OCI-LY7 (cell line): ENCODE data around the gene TPH2.

Source experiments
- EZH2phosphoT487 ChIP-seq: fragments of 200-600 bp; sonication (generic); IDR thresholded peaks from 2 replicates; pipeline ENCODE4 v1.6.1; 2018; ENCODE audit warnings: low read depth, borderline replicate concordance, mild to moderate bottlenecking, mixed run types, antibody characterized with exemption, low read length, moderate library complexity, mixed read lengths
- TF ChIP-seq, protein P1 (sequence below): fragments of 200-600 bp; sonication (generic); conservative IDR thresholded peaks from 2 replicates; pipeline ENCODE4 v1.5.1; 2014; ENCODE audit warnings: mild to moderate bottlenecking, antibody characterized with exemption, low read length, moderate library complexity, mixed read lengths

DNA sequence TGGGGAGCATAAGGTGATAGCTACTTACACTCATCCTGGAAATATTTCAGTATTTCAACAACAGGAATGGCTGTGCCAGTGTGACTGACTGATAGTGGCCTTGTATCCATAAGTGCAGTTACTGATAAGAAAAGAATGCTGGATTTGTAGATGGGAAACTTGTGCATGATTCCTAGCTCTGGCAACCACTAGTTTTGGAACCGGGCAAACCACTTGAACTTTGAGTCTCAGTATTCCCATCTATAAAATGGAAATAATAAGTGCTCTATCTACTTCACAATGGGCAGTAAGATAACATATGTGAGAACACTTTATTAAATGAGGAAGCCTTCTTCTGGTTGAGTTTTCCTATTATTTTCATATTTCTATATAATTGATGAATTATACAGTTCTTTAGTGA lies 77.2 kb downstream of the TPH2 start:
- TF ChIP-seq, protein P1, sequence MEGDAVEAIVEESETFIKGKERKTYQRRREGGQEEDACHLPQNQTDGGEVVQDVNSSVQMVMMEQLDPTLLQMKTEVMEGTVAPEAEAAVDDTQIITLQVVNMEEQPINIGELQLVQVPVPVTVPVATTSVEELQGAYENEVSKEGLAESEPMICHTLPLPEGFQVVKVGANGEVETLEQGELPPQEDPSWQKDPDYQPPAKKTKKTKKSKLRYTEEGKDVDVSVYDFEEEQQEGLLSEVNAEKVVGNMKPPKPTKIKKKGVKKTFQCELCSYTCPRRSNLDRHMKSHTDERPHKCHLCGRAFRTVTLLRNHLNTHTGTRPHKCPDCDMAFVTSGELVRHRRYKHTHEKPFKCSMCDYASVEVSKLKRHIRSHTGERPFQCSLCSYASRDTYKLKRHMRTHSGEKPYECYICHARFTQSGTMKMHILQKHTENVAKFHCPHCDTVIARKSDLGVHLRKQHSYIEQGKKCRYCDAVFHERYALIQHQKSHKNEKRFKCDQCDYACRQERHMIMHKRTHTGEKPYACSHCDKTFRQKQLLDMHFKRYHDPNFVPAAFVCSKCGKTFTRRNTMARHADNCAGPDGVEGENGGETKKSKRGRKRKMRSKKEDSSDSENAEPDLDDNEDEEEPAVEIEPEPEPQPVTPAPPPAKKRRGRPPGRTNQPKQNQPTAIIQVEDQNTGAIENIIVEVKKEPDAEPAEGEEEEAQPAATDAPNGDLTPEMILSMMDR: no peak
- no peak for TF ChIP-seq EZH2phosphoT487
